CD14-positive monocyte (primary cell): ENCODE data around the gene CARD8. TPM values are rescaled to one million over a fixed set of nuclear protein-coding genes. Genes with fewer than 3 reads are reported as not detected.
A peak's percentile ranks its signal among the peaks of the same experiment; 100 is the strongest.

ENCODE experiments used
- DNase-seq, 3 donors: peaks; one replicate each; pipeline ENCODE4 v3.0.0-alpha.2; 2011 to 2022
- H2AFZ ChIP-seq: 2 replicates; pipeline ENCODE4 v1.6.0; 2012; ENCODE audit warnings: mild to moderate bottlenecking, low read depth, low read length, inconsistent platforms; ENCODE audit not compliant: insufficient read depth, poor library complexity, severe bottlenecking
- H3K27ac ChIP-seq, 2 donors: 1 replicate in 1 of 2; 2 replicates in 1 of 2; pipeline ENCODE4 v1.5.1; 2012 to 2013; ENCODE audit warnings: low read length in 2 of 2, control low read depth in 1 of 2, inconsistent platforms in 1 of 2, low read depth in 1 of 2, mild to moderate bottlenecking in 1 of 2
- H3K27me3 ChIP-seq, 2 donors: one replicate each; pipeline versions ENCODE4 v1.6.0 to v1.6.1; 2011 to 2013; ENCODE audit warnings: low read length in 2 of 2; ENCODE audit not compliant: control insufficient read depth in 2 of 2, insufficient read depth in 2 of 2
- H3K36me3 ChIP-seq, 2 donors: replicated peaks in 1 of 2; 1 replicate in 1 of 2; 2 replicates in 1 of 2; pipeline versions ENCODE4 v1.5.1 to v1.6.1; 2012 to 2013; ENCODE audit warnings: low read length in 2 of 2, control low read depth in 1 of 2, inconsistent platforms in 1 of 2, mild to moderate bottlenecking in 1 of 2; ENCODE audit not compliant: insufficient read depth in 2 of 2, control insufficient read depth in 1 of 2
- H3K4me1 ChIP-seq, 2 donors: 1 replicate in 1 of 2; 2 replicates in 1 of 2; pipeline versions ENCODE4 v1.5.1 to v1.6.1; 2012 to 2013; ENCODE audit warnings: low read length in 2 of 2, control low read depth in 1 of 2, inconsistent platforms in 1 of 2, mild to moderate bottlenecking in 1 of 2, moderate library complexity in 1 of 2; ENCODE audit not compliant: insufficient read depth in 2 of 2, control insufficient read depth in 1 of 2
- H3K4me2 ChIP-seq: replicated peaks from 2 replicates; pipeline ENCODE3; 2012; ENCODE audit warnings: low read length, moderate library complexity, mild to moderate bottlenecking; ENCODE audit not compliant: poor library complexity, severe bottlenecking; ENCODE audit errors: extremely low read depth
- H3K4me3 ChIP-seq, 3 experiments: fragments of 200-600 bp in 1 of 3; sonication (generic) in 1 of 3; replicated peaks in 1 of 3; 1 replicate in 2 of 3; 2 replicates in 1 of 3; pipeline ENCODE4 v1.5.1; 2011 to 2013; ENCODE audit warnings: low read length in 3 of 3, mild to moderate bottlenecking in 3 of 3, control low read depth in 2 of 3, low read depth in 2 of 3, inconsistent platforms in 1 of 3, moderate library complexity in 1 of 3
- H3K79me2 ChIP-seq: 2 replicates; pipeline ENCODE4 v1.6.0; 2012; ENCODE audit warnings: mild to moderate bottlenecking, control low read depth, inconsistent platforms, low read length, moderate library complexity; ENCODE audit not compliant: insufficient read depth
- H3K9ac ChIP-seq: 2 replicates; pipeline ENCODE4 v1.6.0; 2017; ENCODE audit warnings: low read length, mild to moderate bottlenecking; ENCODE audit not compliant: insufficient read depth, poor library complexity, severe bottlenecking
- H3K9me3 ChIP-seq, 2 donors: replicated peaks in 1 of 2; 1 replicate in 1 of 2; 2 replicates in 1 of 2; pipeline versions ENCODE4 v1.5.1 to v1.6.1; 2012 to 2013; ENCODE audit warnings: low read length in 2 of 2, control low read depth in 1 of 2; ENCODE audit not compliant: control insufficient read depth in 1 of 2, insufficient read depth in 1 of 2
- H4K20me1 ChIP-seq: 2 replicates; pipeline ENCODE4 v1.6.0; 2012; ENCODE audit warnings: mild to moderate bottlenecking, low read length, control low read depth, moderate library complexity; ENCODE audit not compliant: insufficient read depth
- H3K27ac Mint-ChIP-seq, 7 donors: one replicate each; pipeline ENCODE4 v1.8.0; 2020; ENCODE audit warnings: mild to moderate bottlenecking in 7 of 7, mixed read lengths in 7 of 7, moderate library complexity in 6 of 7, inconsistent platforms in 2 of 7
- H3K27me3 Mint-ChIP-seq, 3 donors: one replicate each; pipeline ENCODE4 v1.8.0; 2021 to 2022; ENCODE audit warnings: low read depth in 3 of 3, mild to moderate bottlenecking in 3 of 3, mixed read lengths in 3 of 3, moderate library complexity in 3 of 3, inconsistent platforms in 1 of 3
- H3K36me3 Mint-ChIP-seq, 2 donors: one replicate each; pipeline ENCODE4 v1.8.0; 2020; ENCODE audit warnings: mixed read lengths in 2 of 2, inconsistent platforms in 1 of 2, mild to moderate bottlenecking in 1 of 2
- H3K4me1 Mint-ChIP-seq: one replicate; pipeline ENCODE4 v1.8.0; 2020; ENCODE audit warnings: mild to moderate bottlenecking, mixed read lengths
- H3K4me3 Mint-ChIP-seq, 2 donors: one replicate each; pipeline ENCODE4 v1.8.0; 2020; ENCODE audit warnings: mild to moderate bottlenecking in 2 of 2, mixed read lengths in 2 of 2, moderate library complexity in 1 of 2
- H3K9me3 Mint-ChIP-seq, 7 donors: one replicate each; pipeline ENCODE4 v1.8.0; 2020 to 2022; ENCODE audit warnings: mixed read lengths in 7 of 7, mild to moderate bottlenecking in 6 of 7, moderate library complexity in 6 of 7, inconsistent platforms in 2 of 7
- WGBS: methylation state at CpG from one replicate; pipeline ENCODE4 v1.1.5; 2013; ENCODE audit warnings: missing lambda C conversion rate; ENCODE audit not compliant: insufficient coverage; 5-methylcytosine and 5-hydroxymethylcytosine counted together
- intact Hi-C, 2 donors: fragments of 100-400 bp; cut with micrococcal nuclease; formaldehyde crosslinking; loops; one replicate each; pipeline versions ENCODE4 v1.15.0 to v1.15.1; 2023
- polyA plus RNA-seq, 3 donors: library from polyadenylated mRNA; depleted of rRNA in 1 of 3; unstranded in 2 of 3; stranded (reverse) in 1 of 3; fragments of 300-500 nt in 2 of 3; fragments of >200 nt in 1 of 3; fragmentation: Illumina TruSeq in 2 of 3; gene quantifications; 1 replicate in 2 of 3; 2 replicates in 1 of 3; pipeline ENCODE4 v1.2.3, GENCODE V29; 2012 to 2021
- TF ChIP-seq, protein P1 (sequence below): fragments of 200-600 bp; IDR thresholded peaks from one replicate; pipeline ENCODE4 v1.8.0; 2022; ENCODE audit warnings: antibody characterized with exemption, mild to moderate bottlenecking

CARD8 gene
- polyA plus RNA-seq, 3 donors, result 76.4 to 122 (median 90.9) TPM

GRCh38 chr19:48252609-48253008, 3.1 kb downstream of the CARD8 start:
- peak overlapping the region in 1 of 7 donors; percentile 8 for H3K27ac Mint-ChIP-seq
- H3K4me3 Mint-ChIP-seq, result no peak overlapping the region

DNA sequence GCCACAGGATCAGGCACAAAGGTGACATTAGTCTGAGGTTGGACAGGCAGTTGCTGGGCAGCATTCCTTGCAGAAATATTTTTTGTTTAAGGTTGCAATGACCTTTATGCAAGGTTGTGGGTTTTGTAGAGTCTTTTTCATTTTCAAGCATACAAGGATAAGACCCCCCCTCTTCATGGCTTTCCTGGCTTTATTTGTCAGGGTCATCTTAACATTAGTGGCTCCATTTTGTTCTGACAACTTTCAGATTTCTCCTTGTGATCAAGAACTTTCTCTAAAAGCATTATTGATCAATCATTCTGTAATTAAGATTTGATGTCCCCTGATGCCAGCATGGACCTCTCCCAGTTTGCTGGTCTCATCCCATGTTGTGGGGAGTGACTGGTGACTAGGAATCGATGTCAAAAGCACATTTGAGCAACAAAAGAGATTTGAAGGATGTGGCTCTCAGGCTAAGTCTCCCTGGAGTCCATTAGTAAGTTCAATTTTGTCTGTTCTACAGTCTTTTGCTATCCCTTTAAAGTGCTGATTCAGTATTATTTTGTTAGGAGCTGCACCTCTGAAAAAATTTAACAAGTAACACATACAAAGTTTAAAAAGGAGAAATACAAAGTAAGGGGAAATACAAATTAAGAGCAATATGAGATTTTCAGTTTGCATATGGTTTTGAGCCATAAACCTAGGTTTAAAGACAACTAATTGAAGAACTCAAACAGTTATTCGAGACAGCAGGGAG, 5.3 kb downstream of the CARD8 start:
- Mint-ChIP-seq H3K27me3 (peaks cover 0 to 3% (median 0%) of the 10 kb centered on the region in 3 donors), H3K9me3 (peaks cover 0 to 8% (median 0%) of the 10 kb centered on the region in 7 donors), H3K4me3 (no peak overlapping the region), H3K4me1 (peaks cover 57% of the 10 kb centered on the region), H3K36me3 (peaks cover 13 to 22% of the 10 kb centered on the region in 2 donors), H3K27ac (peak overlapping the region; percentile 95 to 98 (median 96))
- DNase-seq, result no peak
- H4K20me1 ChIP-seq, result peaks cover 4% of the 10 kb centered on the region
- TF ChIP-seq, protein P1, sequence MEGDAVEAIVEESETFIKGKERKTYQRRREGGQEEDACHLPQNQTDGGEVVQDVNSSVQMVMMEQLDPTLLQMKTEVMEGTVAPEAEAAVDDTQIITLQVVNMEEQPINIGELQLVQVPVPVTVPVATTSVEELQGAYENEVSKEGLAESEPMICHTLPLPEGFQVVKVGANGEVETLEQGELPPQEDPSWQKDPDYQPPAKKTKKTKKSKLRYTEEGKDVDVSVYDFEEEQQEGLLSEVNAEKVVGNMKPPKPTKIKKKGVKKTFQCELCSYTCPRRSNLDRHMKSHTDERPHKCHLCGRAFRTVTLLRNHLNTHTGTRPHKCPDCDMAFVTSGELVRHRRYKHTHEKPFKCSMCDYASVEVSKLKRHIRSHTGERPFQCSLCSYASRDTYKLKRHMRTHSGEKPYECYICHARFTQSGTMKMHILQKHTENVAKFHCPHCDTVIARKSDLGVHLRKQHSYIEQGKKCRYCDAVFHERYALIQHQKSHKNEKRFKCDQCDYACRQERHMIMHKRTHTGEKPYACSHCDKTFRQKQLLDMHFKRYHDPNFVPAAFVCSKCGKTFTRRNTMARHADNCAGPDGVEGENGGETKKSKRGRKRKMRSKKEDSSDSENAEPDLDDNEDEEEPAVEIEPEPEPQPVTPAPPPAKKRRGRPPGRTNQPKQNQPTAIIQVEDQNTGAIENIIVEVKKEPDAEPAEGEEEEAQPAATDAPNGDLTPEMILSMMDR, result no peak
- H3K4me2 ChIP-seq, result peak overlapping the region; percentile 68
- H3K4me1 ChIP-seq, result peaks cover 34 to 60% of the 10 kb centered on the region in 2 donors
- WGBS, result 100% methylated on average over 1 of the region's 2 CpGs
- no peak overlapping the region for H3K9ac ChIP-seq
- no peaks in the 10 kb centered on the region for H3K27me3 ChIP-seq
- peak overlapping the region in 1 of 3 experiments; percentile 85 for H3K4me3 ChIP-seq
- H3K27ac ChIP-seq, result peak overlapping the region; percentile 93 to 94
- intact Hi-C loops, result no loop called here
- H3K36me3 ChIP-seq, result peaks cover 14 to 15% of the 10 kb centered on the region in 2 donors
- H3K9me3 ChIP-seq, result no peaks in the 10 kb centered on the region
- H3K79me2 ChIP-seq, result peaks cover 78% of the 10 kb centered on the region
- no peak overlapping the region for H2AFZ ChIP-seq

More at GRCh38 chr19:48252609-48253008, 3.1 kb downstream of the CARD8 start:
- Mint-ChIP-seq H3K9me3 (peaks cover 0 to 8% (median 0%) of the 10 kb centered on the region in 7 donors), H3K36me3 (peaks cover 4 to 11% of the 10 kb centered on the region in 2 donors), H3K27me3 (peaks cover 0 to 3% (median 0%) of the 10 kb centered on the region in 3 donors), H3K4me1 (peaks cover 63% of the 10 kb centered on the region)
- no CpG with 5 or more reads among the region's 4 CpGs for WGBS
- Histone ChIP-seq H3K27me3 (no peaks in the 10 kb centered on the region), H3K9ac (no peak overlapping the region), H3K27ac (no peak overlapping the region), H2AFZ (no peak overlapping the region), H3K79me2 (peaks cover 75% of the 10 kb centered on the region), H4K20me1 (no peaks in the 10 kb centered on the region), H3K4me3 (no peak overlapping the region), H3K4me1 (peaks cover 47 to 63% of the 10 kb centered on the region in 2 donors), H3K36me3 (peaks cover 0 to 2% of the 10 kb centered on the region in 2 donors), H3K4me2 (no peak overlapping the region), H3K9me3 (no peaks in the 10 kb centered on the region)
- TF ChIP-seq, protein P1, result no peak
- no peak for DNase-seq
- intact Hi-C loops, result no loop called here
